ENCODE results near the gene CFAP74. TPM values are rescaled to one million over a fixed set of nuclear protein-coding genes. Genes with fewer than 3 reads are reported as not detected.

Gene CFAP74
- total RNA-seq, 1 donor from 2014 or later, result not detected

- no peaks in the 10 kb centered on the region for H3K36me3 Mint-ChIP-seq (ENCODE audit: low read depth)
- peaks cover 4% of the 10 kb centered on the region for H3K27me3 Mint-ChIP-seq
- no peak for DNase-seq
- H3K27ac Mint-ChIP-seq, result peak overlapping the region; percentile 88
- peaks cover 12% of the 10 kb centered on the region for H3K4me1 Mint-ChIP-seq
- H3K9me3 Mint-ChIP-seq, result no peaks in the 10 kb centered on the region
- intact Hi-C loops (cut with micrococcal nuclease), result no loop called here
- H3K4me3 Mint-ChIP-seq, result peak overlapping the region; percentile 85
Observed at GRCh38 chr1:1910033-1910465, 93.5 kb downstream of the CFAP74 start.

GRCh38 chr1:1908506-1908791 is 95.1 kb downstream of the CFAP74 start:
- Mint-ChIP-seq H3K4me3 (peak overlapping the region; percentile 73), H3K4me1 (peaks cover 12% of the 10 kb centered on the region), H3K36me3 (ENCODE audit: low read depth) (no peaks in the 10 kb centered on the region), H3K27ac (peak overlapping the region; percentile 74), H3K9me3 (no peaks in the 10 kb centered on the region), H3K27me3 (peaks cover 4% of the 10 kb centered on the region)
- intact Hi-C loops (cut with micrococcal nuclease), result loop anchor here (2.0 kb wide), 2 partner anchors 18 to 130 kb away; partner anchors contain the start of genes GNB1 and NADK
- DNase-seq, result no peak

GRCh38 chr1:1907098-1907736 is 96.4 kb downstream of the CFAP74 start:
- Mint-ChIP-seq H3K4me1 (peaks cover 12% of the 10 kb centered on the region), H3K27me3 (peaks cover 4% of the 10 kb centered on the region), H3K4me3 (no peak overlapping the region), H3K36me3 (ENCODE audit: low read depth) (no peaks in the 10 kb centered on the region), H3K9me3 (no peaks in the 10 kb centered on the region), H3K27ac (no peak overlapping the region)
- intact Hi-C loops (cut with micrococcal nuclease), result no loop called here
- no peak for DNase-seq

GRCh38 chr1:1906185-1907097 is 97.1 kb downstream of the CFAP74 start:
- Mint-ChIP-seq H3K27ac (peak overlapping the region; percentile 15), H3K9me3 (no peaks in the 10 kb centered on the region), H3K4me1 (peaks cover 12% of the 10 kb centered on the region), H3K36me3 (ENCODE audit: low read depth) (no peaks in the 10 kb centered on the region), H3K27me3 (peaks cover 1% of the 10 kb centered on the region), H3K4me3 (peak overlapping the region; percentile 32)
- intact Hi-C loops (cut with micrococcal nuclease), result no loop called here
- peak; percentile 92 for DNase-seq

- no peaks in the 10 kb centered on the region for H3K36me3 Mint-ChIP-seq (ENCODE audit: low read depth)
- peaks cover 13% of the 10 kb centered on the region for H3K4me1 Mint-ChIP-seq
- no peak overlapping the region for H3K27ac Mint-ChIP-seq
- H3K4me3 Mint-ChIP-seq, result no peak overlapping the region
- DNase-seq, result no peak
- H3K9me3 Mint-ChIP-seq, result no peaks in the 10 kb centered on the region
- H3K27me3 Mint-ChIP-seq, result peaks cover 2% of the 10 kb centered on the region
- intact Hi-C loops (cut with micrococcal nuclease), result no loop called here
Observed at GRCh38 chr1:1903224-1903623, 100.4 kb downstream of the CFAP74 start.

- peaks cover 2% of the 10 kb centered on the region for H3K27me3 Mint-ChIP-seq
- intact Hi-C loops (cut with micrococcal nuclease), result no loop called here
- no peak overlapping the region for H3K27ac Mint-ChIP-seq
- DNase-seq, result no peak
- H3K9me3 Mint-ChIP-seq, result no peaks in the 10 kb centered on the region
- H3K4me3 Mint-ChIP-seq, result no peak overlapping the region
- peaks cover 9% of the 10 kb centered on the region for H3K4me1 Mint-ChIP-seq
- no peaks in the 10 kb centered on the region for H3K36me3 Mint-ChIP-seq (ENCODE audit: low read depth)
Observed at GRCh38 chr1:1901641-1902294, 101.8 kb downstream of the CFAP74 start.

- no peak overlapping the region for H3K4me3 Mint-ChIP-seq
- intact Hi-C loops (cut with micrococcal nuclease), result no loop called here
- H3K36me3 Mint-ChIP-seq (ENCODE audit: low read depth), result no peaks in the 10 kb centered on the region
- DNase-seq, result no peak
- no peaks in the 10 kb centered on the region for H3K9me3 Mint-ChIP-seq
- no peak overlapping the region for H3K27ac Mint-ChIP-seq
- peaks cover 4% of the 10 kb centered on the region for H3K27me3 Mint-ChIP-seq
- H3K4me1 Mint-ChIP-seq, result peaks cover 6% of the 10 kb centered on the region
Observed at GRCh38 chr1:1900883-1901640, 102.5 kb downstream of the CFAP74 start.

- intact Hi-C loops (cut with micrococcal nuclease), result no loop called here
- no peaks in the 10 kb centered on the region for H3K36me3 Mint-ChIP-seq (ENCODE audit: low read depth)
- no peak overlapping the region for H3K4me3 Mint-ChIP-seq
- no peak for DNase-seq
- peaks cover 8% of the 10 kb centered on the region for H3K4me1 Mint-ChIP-seq
- H3K27me3 Mint-ChIP-seq, result peaks cover 8% of the 10 kb centered on the region
- H3K27ac Mint-ChIP-seq, result no peak overlapping the region
- H3K9me3 Mint-ChIP-seq, result no peaks in the 10 kb centered on the region
Observed at GRCh38 chr1:1899967-1900327, 103.6 kb downstream of the CFAP74 start.

GRCh38 chr1:1899266-1899966 is 104.2 kb downstream of the CFAP74 start:
- Mint-ChIP-seq H3K4me3 (no peak overlapping the region), H3K27ac (no peak overlapping the region), H3K36me3 (ENCODE audit: low read depth) (no peaks in the 10 kb centered on the region), H3K9me3 (no peaks in the 10 kb centered on the region), H3K27me3 (peaks cover 8% of the 10 kb centered on the region), H3K4me1 (peaks cover 12% of the 10 kb centered on the region)
- DNase-seq, result peak; percentile 76
- intact Hi-C loops (cut with micrococcal nuclease), result no loop called here

GRCh38 chr1:1898246-1898933 is 105.2 kb downstream of the CFAP74 start:
- Mint-ChIP-seq H3K27me3 (peaks cover 8% of the 10 kb centered on the region), H3K4me3 (no peak overlapping the region), H3K36me3 (ENCODE audit: low read depth) (peaks cover under 1% of the 10 kb centered on the region), H3K27ac (no peak overlapping the region), H3K4me1 (peaks cover 13% of the 10 kb centered on the region), H3K9me3 (no peaks in the 10 kb centered on the region)
- DNase-seq, result no peak
- intact Hi-C loops (cut with micrococcal nuclease), result no loop called here

GRCh38 chr1:1895456-1896336 is 107.9 kb downstream of the CFAP74 start:
- Mint-ChIP-seq H3K36me3 (ENCODE audit: low read depth) (peaks cover 7% of the 10 kb centered on the region), H3K27ac (no peak overlapping the region), H3K4me3 (no peak overlapping the region), H3K4me1 (peaks cover 22% of the 10 kb centered on the region), H3K9me3 (no peaks in the 10 kb centered on the region), H3K27me3 (peaks cover 6% of the 10 kb centered on the region)
- intact Hi-C loops (cut with micrococcal nuclease), result no loop called here
- no peak for DNase-seq

- peaks cover 6% of the 10 kb centered on the region for H3K27me3 Mint-ChIP-seq
- H3K4me3 Mint-ChIP-seq, result no peak overlapping the region
- intact Hi-C loops (cut with micrococcal nuclease), result no loop called here
- peaks cover 22% of the 10 kb centered on the region for H3K4me1 Mint-ChIP-seq
- H3K36me3 Mint-ChIP-seq (ENCODE audit: low read depth), result peaks cover 7% of the 10 kb centered on the region
- DNase-seq, result no peak
- no peak overlapping the region for H3K27ac Mint-ChIP-seq
- H3K9me3 Mint-ChIP-seq, result no peaks in the 10 kb centered on the region
Observed at GRCh38 chr1:1895060-1895418, 108.5 kb downstream of the CFAP74 start.
